CD4-positive, alpha-beta T cell treated with Interleukin-12 subunit alpha and Interleukin-12 subunit beta, for 1 hour (primary cell): ENCODE measurements around the gene LYPD6.
"Not testable (repeated sequence)": the region's sequence is repeated elsewhere in the genome, so short reads cannot be mapped to it uniquely, and the experiment has no call there.

Source experiments
- DNase-seq: peaks from one replicate; pipeline ENCODE4 v3.0.0-alpha.2; 2020

LYPD6 gene

GRCh38 chr2:149458502-149458901 is 128.1 kb downstream of the LYPD6 start:
- no peak for DNase-seq

DNA sequence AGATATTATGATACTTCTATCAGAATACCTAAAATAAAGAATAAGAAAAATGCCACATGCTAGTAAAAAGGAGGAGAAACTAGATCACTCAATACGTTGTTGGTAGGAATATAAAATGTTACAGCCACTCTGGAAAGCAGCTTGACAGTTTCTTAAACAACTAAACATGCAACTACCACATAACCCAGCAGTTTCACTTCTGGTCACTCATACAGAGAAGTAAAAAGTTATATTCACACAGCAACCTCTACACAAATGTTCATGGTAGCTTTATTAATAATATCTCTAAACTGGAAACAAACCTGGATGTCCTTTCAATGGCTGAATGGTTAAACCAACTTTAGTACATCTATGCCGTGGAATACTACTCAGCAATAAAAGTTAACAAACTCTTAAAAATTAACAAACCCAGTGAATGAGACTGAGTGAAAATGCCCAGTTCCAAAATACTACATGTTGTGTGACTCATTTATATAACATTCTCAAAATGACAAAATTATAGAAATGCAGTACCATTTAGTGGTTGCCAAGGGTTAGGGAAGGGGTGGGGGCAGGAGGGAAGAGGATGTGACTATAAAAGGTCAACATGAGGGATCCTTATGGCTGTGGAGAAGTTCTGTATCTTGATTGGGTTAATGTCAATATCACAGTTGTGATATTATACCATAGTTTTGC is 133.1 kb downstream of the LYPD6 start:
- no peak for DNase-seq

DNA sequence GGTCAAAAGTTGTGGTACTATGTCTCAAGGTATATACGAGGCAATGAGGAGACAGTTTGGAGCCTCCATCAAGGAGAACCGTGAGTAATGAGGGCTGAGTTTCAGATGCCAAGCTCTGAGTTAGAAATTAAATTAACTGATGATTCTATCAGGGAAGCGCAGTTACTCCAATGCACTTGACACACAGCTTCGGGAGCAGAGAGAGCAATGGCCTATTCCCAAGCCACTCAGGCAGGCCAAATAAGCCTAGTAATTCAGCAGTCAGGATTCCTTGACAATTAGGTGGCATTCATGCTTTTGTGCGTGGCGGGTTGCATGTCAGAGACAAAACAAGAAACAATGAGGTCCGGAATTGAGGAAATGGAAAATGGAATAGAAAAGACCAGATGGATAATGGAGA is 134.0 kb downstream of the LYPD6 start:
- no peak for DNase-seq

DNA sequence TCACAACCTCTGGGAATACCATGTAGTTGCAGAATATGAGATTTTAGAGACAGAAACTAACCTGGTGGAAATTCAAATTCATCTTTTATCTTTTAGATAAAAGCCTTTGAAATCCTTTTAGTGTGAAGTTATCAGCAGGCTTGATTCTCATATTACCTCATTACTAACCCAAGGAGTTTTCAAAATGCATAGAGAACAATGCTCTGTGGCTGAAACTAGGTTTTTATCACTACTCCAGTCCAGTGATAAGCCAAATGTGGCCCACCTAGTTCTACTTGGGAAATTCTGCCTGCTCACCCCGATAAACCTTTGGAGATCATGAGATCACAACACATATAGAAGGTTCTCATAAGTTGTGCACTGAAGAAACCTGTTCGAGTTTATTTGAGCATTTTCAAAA is 135.5 kb downstream of the LYPD6 start:
- no peak for DNase-seq

DNA sequence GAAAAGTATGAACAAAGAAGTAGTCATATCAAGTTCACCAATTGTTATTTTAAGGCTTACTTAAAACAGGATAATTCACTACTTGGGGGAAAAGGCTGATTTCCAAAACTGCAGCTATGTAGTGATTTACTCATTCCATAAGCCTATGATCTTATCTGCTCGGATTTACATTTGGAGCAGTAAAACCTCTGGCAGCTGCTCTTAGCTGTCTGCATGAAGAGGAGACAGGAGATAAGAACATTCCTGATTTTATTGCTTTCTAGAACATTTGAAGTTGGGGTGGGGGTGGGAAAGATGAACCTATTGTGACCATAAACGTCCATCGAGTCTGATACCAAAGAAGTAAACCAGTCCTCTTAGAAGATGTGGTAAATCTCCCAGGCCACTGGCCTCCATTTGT is 136.2 kb downstream of the LYPD6 start:
- no peak for DNase-seq

DNA sequence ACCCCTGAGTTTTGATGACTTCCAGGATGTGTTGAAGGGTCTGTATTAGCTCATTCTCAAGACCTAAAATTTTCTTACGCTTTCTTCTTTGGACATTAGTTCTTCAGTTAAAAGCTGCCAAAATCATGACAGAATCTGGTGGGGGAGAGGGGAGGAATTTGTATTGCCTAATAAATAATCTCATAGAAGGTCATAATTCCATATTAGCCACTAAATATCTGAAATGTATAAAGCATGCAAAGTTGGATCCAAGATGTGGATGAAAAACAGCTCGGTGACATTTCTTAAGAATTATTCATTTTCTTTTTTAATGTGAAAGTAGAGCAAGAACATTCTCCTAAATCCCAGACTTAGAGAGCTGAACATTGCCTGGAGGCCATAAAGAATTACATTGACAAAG is 137.0 kb downstream of the LYPD6 start:
- DNase-seq: no peak

DNA sequence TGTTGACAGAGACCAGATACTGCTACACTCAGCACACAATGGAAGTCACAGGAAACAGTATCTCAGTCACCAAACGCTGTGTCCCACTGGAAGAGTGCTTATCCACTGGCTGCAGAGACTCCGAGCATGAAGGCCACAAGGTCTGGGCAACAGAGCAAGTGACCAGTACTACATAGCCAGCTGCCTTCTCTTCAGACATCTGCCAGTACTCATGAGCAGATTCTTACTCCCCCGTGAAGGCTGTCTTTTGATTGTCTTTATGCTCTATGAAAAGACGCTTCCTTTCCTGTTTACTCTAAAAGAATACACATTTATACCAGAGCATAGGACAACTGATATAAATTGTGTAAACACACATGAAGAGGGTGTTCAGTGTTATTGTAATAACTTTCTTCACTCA is 138.2 kb downstream of the LYPD6 start:
- DNase-seq: no peak

- DNase-seq: no peak
Measured at GRCh38 chr2:149470046-149470445, 139.7 kb downstream of the LYPD6 start.

GRCh38 chr2:149472413-149472812 is 142.0 kb downstream of the LYPD6 start:
- no peak for DNase-seq

- no peak for DNase-seq
Measured at GRCh38 chr2:149473068-149473467, 142.7 kb downstream of the LYPD6 start.

DNA sequence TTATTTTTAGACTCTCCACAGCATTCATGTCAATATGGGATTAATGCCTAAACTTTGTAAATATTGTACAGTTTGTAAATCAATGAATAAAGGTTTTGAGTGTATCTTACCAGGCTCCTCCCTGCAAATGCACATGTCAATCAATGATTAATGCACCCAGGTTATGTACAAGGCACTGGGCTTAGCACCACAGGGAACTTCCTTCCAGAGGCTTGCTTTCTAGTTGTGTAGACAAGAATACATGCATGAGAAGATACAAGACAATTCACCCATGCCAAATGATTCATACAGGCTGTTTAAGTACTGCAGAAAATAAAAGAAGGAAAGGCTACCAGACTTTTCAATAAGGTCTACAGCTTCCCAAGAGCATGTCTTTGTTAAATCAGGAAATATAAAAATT is 143.1 kb downstream of the LYPD6 start:
- no peak for DNase-seq

GRCh38 chr2:149483004-149483605 is 152.7 kb downstream of the LYPD6 start:
- DNase-seq: no peak

DNA sequence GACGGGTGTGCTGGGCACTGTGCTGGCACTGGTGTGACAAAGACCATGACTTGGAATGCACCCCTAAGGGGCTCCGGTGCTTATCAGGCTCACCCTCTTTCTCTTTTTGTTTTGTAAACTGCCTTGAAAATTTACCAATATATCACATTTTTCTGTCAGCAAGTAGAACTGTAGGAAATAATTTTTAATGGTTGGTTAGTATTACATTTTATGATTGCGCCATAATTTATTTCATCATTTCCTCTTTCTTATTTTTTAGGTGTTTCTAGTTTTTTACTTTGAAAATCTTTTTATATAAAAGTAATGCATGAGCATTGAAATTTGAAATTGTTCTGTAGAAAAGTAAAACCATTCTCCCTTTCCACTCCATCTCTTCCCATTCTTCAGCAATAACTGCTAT is 156.3 kb downstream of the LYPD6 start:
- no peak for DNase-seq

- DNase-seq: no peak
Measured at GRCh38 chr2:149487189-149487588, 156.8 kb downstream of the LYPD6 start.

- DNase-seq: no peak
Measured at GRCh38 chr2:149488706-149489440, 158.5 kb downstream of the LYPD6 start.

- DNase-seq: no peak
Measured at GRCh38 chr2:149489452-149489851, 159.1 kb downstream of the LYPD6 start.

- DNase-seq: no peak
Measured at GRCh38 chr2:149490296-149490695, 159.9 kb downstream of the LYPD6 start.

DNA sequence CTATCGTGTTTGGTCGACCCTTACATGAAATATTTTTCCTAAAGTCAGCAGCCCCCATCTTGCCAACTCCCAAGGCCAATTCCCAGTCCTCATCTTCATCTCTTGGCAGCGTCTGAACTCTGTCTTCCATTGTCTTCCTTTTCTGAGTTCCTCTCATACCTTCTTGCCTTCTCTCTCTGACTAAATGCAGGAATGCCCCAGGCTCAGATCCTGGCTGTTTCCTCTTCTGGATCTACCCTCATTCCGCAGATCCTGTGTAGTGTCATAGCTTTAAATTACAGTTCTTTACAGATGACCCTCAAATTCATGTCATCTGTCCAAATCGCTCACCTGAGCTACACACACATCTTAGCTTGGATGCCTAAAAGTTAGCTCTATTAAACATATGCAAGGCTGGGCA is 162.5 kb downstream of the LYPD6 start:
- no peak for DNase-seq

GRCh38 chr2:149499204-149499603 is 168.8 kb downstream of the LYPD6 start:
- not testable (repeated sequence) for DNase-seq

GRCh38 chr2:149506808-149507207 is 176.4 kb downstream of the LYPD6 start:
- DNase-seq: not testable (repeated sequence)

- no peak for DNase-seq
Measured at GRCh38 chr2:149507974-149508373, 177.6 kb downstream of the LYPD6 start.

DNA sequence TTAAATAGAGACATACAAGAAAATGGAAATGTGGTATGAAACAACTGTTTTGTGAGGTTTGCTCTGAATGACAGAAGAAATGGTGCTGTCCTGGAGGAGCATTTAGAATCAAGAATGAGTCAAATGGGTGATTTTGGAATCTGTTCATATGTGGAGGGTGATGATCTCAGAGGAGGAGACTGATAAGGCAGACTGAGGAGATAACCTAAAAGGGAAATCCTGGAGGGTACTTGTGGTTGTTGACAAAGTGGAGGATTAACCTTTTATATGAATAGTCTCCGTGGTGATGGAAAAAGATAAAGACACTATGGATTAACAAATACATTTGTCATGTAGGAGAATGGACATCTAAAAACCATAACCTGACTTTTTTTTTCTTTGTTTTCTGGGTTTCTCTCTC is 183.1 kb downstream of the LYPD6 start:
- no peak for DNase-seq
